BJ (cell line): ENCODE measurements around the gene OPN4. TPM values are rescaled to one million over a fixed set of nuclear protein-coding genes. Genes with fewer than 3 reads are reported as not detected.

Source experiments
- CTCF ChIA-PET: fragments of 350-600 bp; formaldehyde crosslinking; extraction: SDS; loops from one replicate; lab custom pipeline; 2021; ENCODE audit warnings: antibody characterized with exemption, inconsistent platforms; lab: Yijun Ruan, JAX
- POLR2A ChIA-PET: fragments of 300-600 bp; sonication (Branson Sonifier 250); formaldehyde crosslinking; extraction: SDS; loops from one replicate; lab custom pipeline; 2021; ENCODE audit warnings: antibody characterized with exemption; lab: Charles Lee
- DNase-seq: peaks from one replicate; pipeline ENCODE4 v3.0.0-alpha.2; 2011; ENCODE audit warnings: low read depth
- H3K27me3 ChIP-seq: 2 replicates; pipeline ENCODE4 v1.6.0; 2011; ENCODE audit warnings: low read length; ENCODE audit not compliant: control insufficient read depth, insufficient read depth
- H3K36me3 ChIP-seq: 2 replicates; pipeline ENCODE4 v1.5.1; 2011; ENCODE audit warnings: low read length; ENCODE audit not compliant: control insufficient read depth, insufficient read depth
- H3K4me3 ChIP-seq: 2 replicates; pipeline ENCODE4 v1.5.1; 2011; ENCODE audit warnings: low read depth, mild to moderate bottlenecking, control low read depth, low read length
- CTCF ChIP-seq: IDR thresholded peaks from 2 replicates; pipeline ENCODE4 v1.5.1; 2011; ENCODE audit warnings: low read depth, mild to moderate bottlenecking, control low read depth, inconsistent platforms, low read length, moderate library complexity; ENCODE audit not compliant: insufficient read depth
- polyA plus RNA-seq: library from polyadenylated mRNA; depleted of rRNA; stranded (reverse); fragments of >200 nt; gene quantifications from 2 replicates; pipeline ENCODE4 v1.2.3, GENCODE V29; 2011

OPN4 gene
- polyA plus RNA-seq, 1 experiment, result not detected

GRCh38 chr10:86655173-86655540 lies 810 bp downstream of the OPN4 start:
- no peak for DNase-seq
- no peak for TF ChIP-seq CTCF
- no peak overlapping the region for H3K4me3 ChIP-seq
- ChIA-PET POLR2A (no interaction called here), CTCF (interaction anchor here (1.0 to 1.4 kb wide), 2 partner anchors 11 to 13 kb away, joined by 3 read pairs; no protein-coding TSS in a partner anchor)
- no peaks in the 10 kb centered on the region for H3K27me3 ChIP-seq
- no peaks in the 10 kb centered on the region for H3K36me3 ChIP-seq

GRCh38 chr10:86655596-86655995 lies 1.2 kb downstream of the OPN4 start:
- Histone ChIP-seq H3K36me3 (no peaks in the 10 kb centered on the region), H3K4me3 (no peak overlapping the region), H3K27me3 (no peaks in the 10 kb centered on the region)
- CTCF ChIA-PET, result interaction anchor here (1.0 to 1.4 kb wide), 2 partner anchors 11 to 14 kb away, joined by 3 read pairs; no protein-coding TSS in a partner anchor
- POLR2A ChIA-PET, result no interaction called here
- TF ChIP-seq CTCF, result no peak
- no peak for DNase-seq

GRCh38 chr10:86657011-86657395 lies 2.7 kb downstream of the OPN4 start:
- Histone ChIP-seq H3K36me3 (no peaks in the 10 kb centered on the region), H3K27me3 (no peaks in the 10 kb centered on the region), H3K4me3 (no peak overlapping the region)
- no peak for TF ChIP-seq CTCF
- no peak for DNase-seq
- CTCF ChIA-PET, result no interaction called here
- POLR2A ChIA-PET, result no interaction called here

- no peak for TF ChIP-seq CTCF
Measured at GRCh38 chr10:86657396-86658011, 3.2 kb downstream of the OPN4 start.

GRCh38 chr10:86658261-86658741 lies 4.0 kb downstream of the OPN4 start:
- ChIA-PET CTCF (interaction anchor here (0.9 to 1.2 kb wide), 3 partner anchors 12 to 29 kb away, joined by 3 to 5 read pairs (median 3); no protein-coding TSS in a partner anchor), POLR2A (no interaction called here)
- Histone ChIP-seq H3K36me3 (no peaks in the 10 kb centered on the region), H3K27me3 (no peaks in the 10 kb centered on the region; the same call in 1 of the 2 replicates), H3K4me3 (no peak overlapping the region)
- DNase-seq, result no peak
- no peak for TF ChIP-seq CTCF

More at GRCh38 chr10:86657396-86658011, 3.2 kb downstream of the OPN4 start:
- ChIA-PET CTCF (no interaction called here), POLR2A (no interaction called here)
- no peak for DNase-seq
- no peak overlapping the region for H3K4me3 ChIP-seq
- H3K36me3 ChIP-seq, result no peaks in the 10 kb centered on the region
- H3K27me3 ChIP-seq, result no peaks in the 10 kb centered on the region
